Endothelial cell of umbilical vein (primary cell): ENCODE results near the gene CELSR1. TPM values are rescaled to one million over a fixed set of nuclear protein-coding genes. Genes with fewer than 3 reads are reported as not detected.

Experiments
- BruUV-seq: library from RNA; stranded (reverse); fragments of 400-500 nt; replicated peaks from 2 replicates; lab custom pipeline; 2021; lab: Mats Ljungman, UMichigan
- CTCF ChIA-PET: fragments of 300-600, 350-600 bp; sonication (Branson Sonifier 250); formaldehyde crosslinking; loops from one replicate; lab custom pipeline; 2021; ENCODE audit warnings: antibody characterized with exemption, inconsistent platforms; lab: Charles Lee
- POLR2A ChIA-PET: fragments of 300-600, 350-600 bp; sonication (Branson Sonifier 250); formaldehyde crosslinking; loops from one replicate; lab custom pipeline; 2021; ENCODE audit warnings: antibody characterized with exemption, inconsistent platforms; lab: Charles Lee
- DNase-seq: peaks from one replicate; pipeline ENCODE4 v3.0.0-alpha.2; 2011; ENCODE audit warnings: low read depth, low spot score
- FAIRE-seq: peaks from 2 replicates; lab custom pipeline; 2011; peaks lifted over from hg19 to GRCh38; lab: Jason Lieb, UNC
- H2AFZ ChIP-seq: 2 replicates; pipeline ENCODE4 v1.6.0; 2012; ENCODE audit warnings: low read depth, low read length, control low read depth, inconsistent platforms
- H3K27ac ChIP-seq: 2 replicates; pipeline ENCODE4 v1.5.1; 2011; ENCODE audit warnings: low read depth, mild to moderate bottlenecking, control low read depth, low read length, moderate library complexity; ENCODE audit not compliant: insufficient read depth
- H3K27me3 ChIP-seq, 2 experiments: 2 replicates each; pipeline versions ENCODE4 v1.6.0 to v1.6.1; 2011; ENCODE audit warnings: low read length in 2 of 2, mixed read lengths in 1 of 2; ENCODE audit not compliant: control insufficient read depth in 2 of 2, insufficient read depth in 2 of 2
- H3K36me3 ChIP-seq, 2 experiments: 2 replicates in 1 of 2; 3 replicates in 1 of 2; pipeline ENCODE4 v1.5.1; 2011; ENCODE audit warnings: low read length in 2 of 2, mild to moderate bottlenecking in 1 of 2, moderate library complexity in 1 of 2; ENCODE audit not compliant: control insufficient read depth in 2 of 2, insufficient read depth in 2 of 2; ENCODE audit errors: extremely low read depth in 1 of 2
- H3K4me1 ChIP-seq: 3 replicates; pipeline ENCODE4 v1.5.1; 2011; ENCODE audit warnings: mild to moderate bottlenecking, low read length; ENCODE audit not compliant: control insufficient read depth, insufficient read depth; ENCODE audit errors: extremely low read depth
- H3K4me2 ChIP-seq: 2 replicates; pipeline ENCODE4 v1.6.1; 2011; ENCODE audit warnings: low read length, control low read depth, mixed read lengths; ENCODE audit not compliant: insufficient read depth
- H3K4me3 ChIP-seq, 3 experiments: fragments of 200-600 bp in 1 of 3; sonication (generic), shearing (Covaris generic) in 1 of 3; replicated peaks in 1 of 3; 2 replicates each; pipeline ENCODE4 v1.5.1; 2011 to 2016; ENCODE audit warnings: control low read depth in 3 of 3, low read length in 3 of 3, mild to moderate bottlenecking in 2 of 3, inconsistent platforms in 1 of 3, low read depth in 1 of 3, moderate library complexity in 1 of 3; ENCODE audit not compliant: insufficient read depth in 1 of 3
- H3K79me2 ChIP-seq: 2 replicates; pipeline ENCODE4 v1.6.0; 2012; ENCODE audit warnings: low read length, inconsistent platforms; ENCODE audit not compliant: control insufficient read depth, insufficient read depth
- H3K9ac ChIP-seq: replicated peaks from 2 replicates; pipeline ENCODE3; 2011; ENCODE audit warnings: low read length, control low read depth; ENCODE audit not compliant: insufficient read depth; ENCODE audit errors: extremely low read depth
- H3K9me1 ChIP-seq: replicated peaks from 3 replicates; pipeline ENCODE4 v1.6.0; 2011; ENCODE audit warnings: mild to moderate bottlenecking, low read length; ENCODE audit not compliant: control insufficient read depth, insufficient read depth; ENCODE audit errors: extremely low read depth
- H3K9me3 ChIP-seq: replicated peaks from 2 replicates; pipeline ENCODE4 v1.5.1; 2012; ENCODE audit warnings: low read length, inconsistent platforms; ENCODE audit not compliant: control insufficient read depth, insufficient read depth
- H4K20me1 ChIP-seq: replicated peaks from 2 replicates; pipeline ENCODE3; 2011; ENCODE audit warnings: mild to moderate bottlenecking, low read length; ENCODE audit not compliant: control insufficient read depth, insufficient read depth; ENCODE audit errors: extremely low read depth
- CTCF ChIP-seq, 2 donors: IDR thresholded peaks; 1 replicate in 1 of 2; 2 replicates in 1 of 2; pipeline ENCODE4 v1.5.1; 2011; ENCODE audit warnings: low read length in 2 of 2, mild to moderate bottlenecking in 2 of 2, moderate library complexity in 2 of 2, control low read depth in 1 of 2, inconsistent platforms in 1 of 2, low read depth in 1 of 2; ENCODE audit not compliant: insufficient read depth in 1 of 2; ENCODE audit errors: extremely low read depth in 1 of 2
- EZH2 ChIP-seq: IDR thresholded peaks from 2 replicates; pipeline ENCODE4 v1.6.1; 2012; ENCODE audit warnings: borderline replicate concordance, low read depth, mild to moderate bottlenecking, moderate library complexity, low read length, inconsistent platforms; ENCODE audit not compliant: severe bottlenecking
- FOS ChIP-seq: IDR thresholded peaks from 2 replicates; pipeline ENCODE4 v1.6.1; 2011; ENCODE audit warnings: mild to moderate bottlenecking, low read length, moderate library complexity, borderline replicate concordance; ENCODE audit not compliant: insufficient read depth
- GATA2 ChIP-seq: IDR thresholded peaks from 2 replicates; pipeline ENCODE4 v1.7.0; 2011; ENCODE audit warnings: low read depth, mild to moderate bottlenecking, moderate library complexity, mixed read lengths, low read length; ENCODE audit not compliant: insufficient read length, insufficient read depth
- JUN ChIP-seq: IDR thresholded peaks from 2 replicates; pipeline ENCODE4 v1.6.1; 2011; ENCODE audit warnings: borderline replicate concordance, low read depth; ENCODE audit not compliant: insufficient read length, insufficient read depth
- MYC ChIP-seq: IDR thresholded peaks from one replicate; pipeline ENCODE4 v1.6.1; 2011; ENCODE audit warnings: mild to moderate bottlenecking, low read depth, low read length
- POLR2A ChIP-seq: IDR thresholded peaks from 2 replicates; pipeline ENCODE4 v1.6.1; 2012; ENCODE audit warnings: low read depth, mild to moderate bottlenecking, control low read depth, low read length
- POLR2AphosphoS5 ChIP-seq: IDR thresholded peaks from 2 replicates; pipeline ENCODE4 v1.6.1; 2012; ENCODE audit warnings: low read depth, mild to moderate bottlenecking, control low read depth, low read length, moderate library complexity; ENCODE audit not compliant: insufficient read depth
- dilution Hi-C: fragments of 300-500 bp; cut with MboI; formaldehyde crosslinking; loops from one replicate; pipeline ENCODE4 v1.15.0; 2019; ENCODE audit warnings: low sequenced_read_pairs; ENCODE audit not compliant: extremely low pct_ligation_motif_present
- intact Hi-C: fragments of 100-400 bp; cut with micrococcal nuclease; formaldehyde crosslinking; loops from one replicate; pipeline ENCODE4 v1.10.0; 2022
- polyA plus RNA-seq, 4 experiments: library from polyadenylated mRNA; depleted of rRNA in 3 of 4; stranded (reverse) in 3 of 4; unstranded in 1 of 4; fragments of >200 nt; gene quantifications; 2 replicates each; pipeline versions ENCODE4 v1.2.1 to v1.2.3, GENCODE V29; 2011 to 2012; ENCODE audit warnings: missing spikeins in 1 of 4
- total RNA-seq: library from RNA; stranded (reverse); gene quantifications from 2 replicates; pipeline ENCODE4 v1.2.3, GENCODE V29; 2021
- TF ChIP-seq, protein P1 (sequence below): IDR thresholded peaks from 2 replicates; pipeline ENCODE4 v1.6.1; 2011; ENCODE audit not compliant: insufficient read depth, insufficient read length

The CELSR1 gene
- total and polyA plus RNA-seq, 2 donors (not counting 3 experiments of a cell fraction or from before 2014, with no cell fraction given): 3.7 to 5.4 TPM

DNA sequence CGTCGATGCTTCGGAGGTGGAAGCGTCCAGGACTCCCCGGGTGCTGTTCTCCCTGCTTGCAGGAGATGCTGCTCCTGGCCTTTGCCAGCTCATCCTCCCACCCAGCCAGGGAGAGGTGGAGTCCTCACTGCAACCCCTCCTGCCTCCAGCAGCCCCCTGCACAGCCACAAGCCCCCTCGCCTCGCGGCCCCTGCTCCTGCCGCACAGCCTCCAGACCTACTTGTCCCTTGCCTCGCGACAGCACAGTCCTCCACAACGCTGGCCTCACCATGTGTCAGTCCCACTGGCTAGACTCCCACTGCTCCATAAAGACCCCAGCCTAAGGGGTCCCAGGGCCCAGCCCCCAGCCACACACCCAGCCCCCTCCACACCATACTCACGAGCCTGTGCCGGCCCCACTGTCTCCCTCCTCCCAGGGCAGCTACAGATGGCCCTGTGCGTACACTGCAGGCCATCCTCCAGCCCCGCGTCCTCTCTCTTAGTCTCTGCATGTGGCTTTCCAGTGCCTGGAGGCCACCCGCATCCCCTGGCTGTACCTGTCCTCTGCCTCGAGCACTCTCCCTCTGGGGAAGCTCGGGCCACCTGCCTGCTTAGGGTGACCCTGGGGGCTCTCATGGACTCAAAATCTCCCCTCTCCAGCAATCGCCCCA is 91.5 kb downstream of the CELSR1 start:
- dilution Hi-C loops (no loop called here), intact Hi-C loops (no loop called here)
- Histone ChIP-seq H3K27me3 (no peaks in the 10 kb centered on the region), H3K9me1 (no peaks in the 10 kb centered on the region), H3K9me3 (no peaks in the 10 kb centered on the region), H3K4me1 (no peaks in the 10 kb centered on the region), H4K20me1 (no peaks in the 10 kb centered on the region), H3K36me3 (no peaks in the 10 kb centered on the region), H3K79me2 (no peaks in the 10 kb centered on the region), H2AFZ (no peak overlapping the region), H3K4me3 (no peak overlapping the region), H3K9ac (no peak overlapping the region), H3K27ac (no peak overlapping the region), H3K4me2 (no peak overlapping the region)
- no peak for DNase-seq
- no TSS peak for BruUV-seq
- TF ChIP-seq POLR2AphosphoS5 (no peak), CTCF (IDR thresholded peaks at IDR 0.05; ENCODE audit: extremely low read depth in 1 of 2, insufficient read depth in 1 of 2, low read depth in 1 of 2, low read length in 2 of 2) (no peak), POLR2A (no peak), EZH2 (no peak), GATA2 (no peak), FOS (no peak), JUN (no peak), MYC (no peak)
- TF ChIP-seq, protein P1, sequence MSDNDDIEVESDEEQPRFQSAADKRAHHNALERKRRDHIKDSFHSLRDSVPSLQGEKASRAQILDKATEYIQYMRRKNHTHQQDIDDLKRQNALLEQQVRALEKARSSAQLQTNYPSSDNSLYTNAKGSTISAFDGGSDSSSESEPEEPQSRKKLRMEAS: no peak
- FAIRE-seq: no peak
- POLR2A ChIA-PET: no interaction called here
- CTCF ChIA-PET: interaction anchor here (2.2 kb wide), 1 partner anchor 78 kb away, joined by 9 read pairs; no protein-coding TSS in a partner anchor
